Fibroblast of lung (primary cell): Measurements from ENCODE around the gene HOXD9. TPM values are rescaled to one million over a fixed set of nuclear protein-coding genes. Genes with fewer than 3 reads are reported as not detected.

Experiments
- DNase-seq, 2 donors: peaks; one replicate each; pipeline versions ENCODE4 v3.0.0 to v3.0.0-alpha.2; 2010; ENCODE audit warnings: low read depth in 2 of 2
- H2AFZ ChIP-seq: 2 replicates; pipeline ENCODE4 v1.5.1; 2012; ENCODE audit warnings: low read length, control low read depth, inconsistent platforms
- H3K27ac ChIP-seq: 2 replicates; pipeline ENCODE4 v1.5.1; 2011; ENCODE audit warnings: low read length, control low read depth; ENCODE audit not compliant: insufficient read depth
- H3K27me3 ChIP-seq: 2 replicates; pipeline ENCODE4 v1.5.1; 2011; ENCODE audit warnings: mild to moderate bottlenecking, low read length; ENCODE audit not compliant: control insufficient read depth, insufficient read depth
- H3K36me3 ChIP-seq: 2 replicates; pipeline ENCODE4 v1.5.1; 2011; ENCODE audit warnings: low read length; ENCODE audit not compliant: control insufficient read depth, insufficient read depth
- H3K4me1 ChIP-seq: 2 replicates; pipeline ENCODE4 v1.5.1; 2011; ENCODE audit warnings: low read length; ENCODE audit not compliant: control insufficient read depth, insufficient read depth; ENCODE audit errors: extremely low read depth
- H3K4me2 ChIP-seq: 2 replicates; pipeline ENCODE4 v1.5.1; 2011; ENCODE audit warnings: low read length, control low read depth; ENCODE audit not compliant: insufficient read depth; ENCODE audit errors: extremely low read depth
- H3K4me3 ChIP-seq, 4 experiments: fragments of 200-600 bp in 1 of 4; sonication (generic) in 1 of 4; replicated peaks in 1 of 4; 2 replicates each; pipeline ENCODE4 v1.5.1; 2011 to 2016; ENCODE audit warnings: low read length in 4 of 4, low read depth in 3 of 4, mild to moderate bottlenecking in 3 of 4, control low read depth in 2 of 4, inconsistent platforms in 1 of 4, mixed read lengths in 1 of 4; ENCODE audit not compliant: insufficient read depth in 1 of 4; ENCODE audit errors: control extremely low read depth in 1 of 4
- H3K79me2 ChIP-seq: 2 replicates; pipeline ENCODE4 v1.5.1; 2012; ENCODE audit warnings: mild to moderate bottlenecking, low read length, inconsistent platforms; ENCODE audit not compliant: control insufficient read depth, insufficient read depth
- H3K9ac ChIP-seq: 2 replicates; pipeline ENCODE4 v1.5.1; 2011; ENCODE audit warnings: mild to moderate bottlenecking, low read length, control low read depth; ENCODE audit not compliant: insufficient read depth
- H3K9me3 ChIP-seq: 2 replicates; pipeline ENCODE4 v1.5.1; 2012; ENCODE audit warnings: low read depth, low read length; ENCODE audit not compliant: control insufficient read depth, insufficient read depth
- H4K20me1 ChIP-seq: 2 replicates; pipeline ENCODE4 v1.5.1; 2011; ENCODE audit warnings: low read length; ENCODE audit not compliant: control insufficient read depth, insufficient read depth; ENCODE audit errors: extremely low read depth
- EZH2 ChIP-seq: IDR thresholded peaks from 2 replicates; pipeline ENCODE4 v1.5.1; 2012; ENCODE audit warnings: low read length, control low read depth, mild to moderate bottlenecking; ENCODE audit errors: missing control alignments
- polyA plus RNA-seq, 2 donors: library from polyadenylated mRNA; depleted of rRNA in 1 of 2; stranded (reverse) in 1 of 2; unstranded in 1 of 2; fragments of >200 nt; gene quantifications; 2 replicates each; pipeline ENCODE4 v1.2.1, GENCODE V29; 2011 to 2012; ENCODE audit warnings: missing spikeins in 1 of 2
- total RNA-seq: library from RNA; depleted of rRNA; stranded (reverse); fragments of >200 nt; gene quantifications from 2 replicates; pipeline ENCODE4 v1.2.1, GENCODE V29; 2014
- TF ChIP-seq, protein P1 (sequence below), 2 donors: IDR thresholded peaks in 1 of 2; conservative IDR thresholded peaks in 1 of 2; 1 replicate in 1 of 2; 2 replicates in 1 of 2; pipeline ENCODE4 v1.5.1; 2011 to 2012; ENCODE audit warnings: low read length in 2 of 2, control low read depth in 1 of 2, inconsistent platforms in 1 of 2, low read depth in 1 of 2, mild to moderate bottlenecking in 1 of 2

Gene HOXD9
- total and polyA plus RNA-seq, 2 donors (not counting 1 experiment from before 2014, with no cell fraction given), result not detected

DNA sequence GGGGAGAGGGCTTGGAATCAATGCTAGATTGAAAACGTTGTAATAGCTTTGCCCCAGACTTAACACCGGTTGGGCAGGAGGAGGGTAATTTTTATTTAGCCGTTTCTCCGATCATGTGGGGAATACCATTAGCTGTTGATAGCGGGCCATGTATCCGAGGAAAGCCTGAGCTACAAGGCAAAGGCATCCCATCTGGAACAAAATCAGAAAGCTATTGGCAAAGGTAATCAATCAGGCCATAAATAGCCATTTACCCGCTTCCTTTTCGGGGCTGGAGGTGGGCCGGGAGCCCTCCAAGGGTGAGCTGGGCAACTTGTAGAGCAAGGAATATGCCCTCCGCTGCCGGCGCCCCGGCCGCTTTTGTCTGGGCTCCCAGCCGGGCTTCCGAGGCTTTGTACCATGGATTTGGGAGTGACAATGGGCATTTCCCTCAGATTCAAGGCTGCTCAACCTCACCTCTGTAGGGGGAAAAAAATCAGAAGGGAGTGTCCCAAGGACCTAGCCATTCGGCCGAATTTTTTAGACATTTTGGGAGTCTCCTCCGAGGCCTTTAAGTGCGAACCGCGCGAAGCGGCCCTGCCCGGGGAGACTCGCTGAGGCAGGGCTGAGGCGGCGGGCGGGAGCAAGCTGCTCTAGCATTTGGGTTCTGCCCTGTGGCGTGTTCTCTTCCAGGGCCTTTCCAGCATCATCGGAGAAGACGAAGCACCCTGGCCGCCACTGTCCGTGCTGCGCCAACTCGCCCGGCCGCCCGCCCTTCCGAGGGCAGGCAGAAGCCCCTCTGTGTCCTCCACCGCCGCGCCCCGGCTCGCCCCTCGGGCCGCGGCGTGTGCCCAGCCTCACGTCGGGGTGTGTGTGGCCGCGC, 1.1 kb upstream of the HOXD9 start:
- Histone ChIP-seq H3K27ac (no peak overlapping the region), H3K4me2 (no peak overlapping the region), H3K79me2 (no peaks in the 10 kb centered on the region), H4K20me1 (no peaks in the 10 kb centered on the region), H3K4me3 (no peak overlapping the region), H3K27me3 (peaks cover 95% of the 10 kb centered on the region), H3K9me3 (no peaks in the 10 kb centered on the region), H3K4me1 (no peaks in the 10 kb centered on the region), H3K36me3 (no peaks in the 10 kb centered on the region), H2AFZ (no peak overlapping the region), H3K9ac (no peak overlapping the region)
- DNase-seq, result no peak
- TF ChIP-seq, protein P1, sequence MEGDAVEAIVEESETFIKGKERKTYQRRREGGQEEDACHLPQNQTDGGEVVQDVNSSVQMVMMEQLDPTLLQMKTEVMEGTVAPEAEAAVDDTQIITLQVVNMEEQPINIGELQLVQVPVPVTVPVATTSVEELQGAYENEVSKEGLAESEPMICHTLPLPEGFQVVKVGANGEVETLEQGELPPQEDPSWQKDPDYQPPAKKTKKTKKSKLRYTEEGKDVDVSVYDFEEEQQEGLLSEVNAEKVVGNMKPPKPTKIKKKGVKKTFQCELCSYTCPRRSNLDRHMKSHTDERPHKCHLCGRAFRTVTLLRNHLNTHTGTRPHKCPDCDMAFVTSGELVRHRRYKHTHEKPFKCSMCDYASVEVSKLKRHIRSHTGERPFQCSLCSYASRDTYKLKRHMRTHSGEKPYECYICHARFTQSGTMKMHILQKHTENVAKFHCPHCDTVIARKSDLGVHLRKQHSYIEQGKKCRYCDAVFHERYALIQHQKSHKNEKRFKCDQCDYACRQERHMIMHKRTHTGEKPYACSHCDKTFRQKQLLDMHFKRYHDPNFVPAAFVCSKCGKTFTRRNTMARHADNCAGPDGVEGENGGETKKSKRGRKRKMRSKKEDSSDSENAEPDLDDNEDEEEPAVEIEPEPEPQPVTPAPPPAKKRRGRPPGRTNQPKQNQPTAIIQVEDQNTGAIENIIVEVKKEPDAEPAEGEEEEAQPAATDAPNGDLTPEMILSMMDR (conservative IDR thresholded peaks at IDR 0.05 in 1 of 2, IDR thresholded peaks at IDR 0.05 in 1 of 2; ENCODE audit: low read depth in 1 of 2, low read length in 2 of 2), result no peak
- TF ChIP-seq EZH2, result peak; percentile 57

DNA sequence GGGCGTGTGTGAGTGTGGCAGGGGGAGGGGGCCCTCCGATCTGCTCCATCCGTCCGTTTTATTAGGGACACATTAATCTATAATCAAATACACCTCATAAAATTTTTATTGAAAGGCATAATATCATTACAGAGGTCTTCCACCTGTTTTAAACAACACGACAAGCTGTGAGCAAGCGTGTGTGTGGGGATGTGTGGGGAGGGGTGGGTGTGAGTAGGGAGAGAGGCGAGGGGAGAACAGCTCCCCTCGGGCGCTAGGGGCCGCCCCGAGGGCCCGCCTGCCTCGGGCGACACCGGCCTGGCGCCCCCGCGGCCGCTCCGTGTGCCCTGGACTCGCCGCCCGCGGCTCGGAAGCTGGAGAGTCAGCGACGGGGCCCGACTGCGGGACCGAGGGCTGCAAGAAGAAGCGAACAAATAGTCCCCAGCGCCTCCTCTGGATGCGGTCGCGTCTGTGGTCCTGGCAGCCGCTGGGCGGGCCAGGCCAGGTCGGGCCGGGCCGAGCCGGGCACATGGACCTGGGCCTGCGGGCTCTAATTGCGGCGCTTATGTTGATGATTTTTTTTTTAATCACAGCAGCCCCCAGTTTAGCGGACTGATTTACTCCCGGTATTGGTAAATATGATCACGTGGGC, 352 bp upstream of the HOXD9 start:
- Histone ChIP-seq H3K79me2 (no peaks in the 10 kb centered on the region), H3K27me3 (peaks cover 89% of the 10 kb centered on the region), H3K4me2 (no peak overlapping the region), H2AFZ (no peak overlapping the region), H3K27ac (no peak overlapping the region), H3K4me1 (no peaks in the 10 kb centered on the region), H3K9me3 (no peaks in the 10 kb centered on the region), H3K9ac (no peak overlapping the region), H3K36me3 (no peaks in the 10 kb centered on the region), H4K20me1 (no peaks in the 10 kb centered on the region), H3K4me3 (no peak overlapping the region)
- DNase-seq, result no peak
- TF ChIP-seq, protein P1 (conservative IDR thresholded peaks at IDR 0.05 in 1 of 2, IDR thresholded peaks at IDR 0.05 in 1 of 2; ENCODE audit: low read depth in 1 of 2, low read length in 2 of 2), result no peak
- TF ChIP-seq EZH2, result no peak

- no peak overlapping the region for H3K4me3 ChIP-seq
These were observed 1.0 kb downstream of the HOXD9 start for GRCh38 chr2:176123411-176124109.

More at GRCh38 chr2:176123411-176124109, 1.0 kb downstream of the HOXD9 start:
- no peaks in the 10 kb centered on the region for H3K9me3 ChIP-seq
- no peaks in the 10 kb centered on the region for H3K36me3 ChIP-seq
- H3K27ac ChIP-seq, result no peak overlapping the region
- no peaks in the 10 kb centered on the region for H4K20me1 ChIP-seq
- H3K4me2 ChIP-seq, result no peak overlapping the region
- DNase-seq, result no peak
- no peak overlapping the region for H2AFZ ChIP-seq
- H3K4me1 ChIP-seq, result no peaks in the 10 kb centered on the region
- TF ChIP-seq EZH2, result peak; percentile 94
- TF ChIP-seq, protein P1 (conservative IDR thresholded peaks at IDR 0.05 in 1 of 2, IDR thresholded peaks at IDR 0.05 in 1 of 2; ENCODE audit: low read depth in 1 of 2, low read length in 2 of 2), result no peak
- H3K79me2 ChIP-seq, result no peaks in the 10 kb centered on the region
- H3K27me3 ChIP-seq, result peaks cover 82% of the 10 kb centered on the region
- no peak overlapping the region for H3K9ac ChIP-seq
